Pancreas (tissue), 10 donors: ENCODE measurements around the gene SREK1. TPM values are rescaled to one million over a fixed set of nuclear protein-coding genes. Genes with fewer than 3 reads are reported as not detected.

ENCODE experiments used
- ATAC-seq, 4 donors: fragments of 200-7000 bp; cut with Tn5 transposase; one replicate each; pipeline versions ENCODE4 v1.8.0 to v1.9.1; 2020; ENCODE audit warnings: mild to moderate bottlenecking in 4 of 4, moderate library complexity in 4 of 4
- DNase-seq, 6 donors: peaks; one replicate each; pipeline ENCODE4 v3.0.0-alpha.2; 2020
- FAIRE-seq: peaks from 2 replicates; lab custom pipeline; 2012; peaks lifted over from hg19 to GRCh38; lab: Jason Lieb, UNC
- H3K27ac ChIP-seq, 4 donors: fragments of 200-600 bp; sonication (generic); 1 replicate in 3 of 4; 2 replicates in 1 of 4; pipeline versions ENCODE4 v1.5.0 to v1.8.0; 2020
- H3K27me3 ChIP-seq, 4 donors: fragments of 200-600 bp; one replicate each; pipeline ENCODE4 v1.8.0; 2021
- H3K36me3 ChIP-seq, 3 donors: fragments of 200-600 bp; sonication (generic) in 1 of 3; one replicate each; pipeline versions ENCODE4 v1.5.0 to v1.8.0; 2020 to 2021
- H3K4me1 ChIP-seq, 3 donors: fragments of 200-600 bp; one replicate each; pipeline ENCODE4 v1.8.0; 2021
- H3K4me3 ChIP-seq, 4 donors: fragments of 200-600 bp; sonication (generic) in 2 of 4; one replicate each; pipeline versions ENCODE4 v1.5.0 to v1.8.0; 2020 to 2021
- H3K9me3 ChIP-seq, 4 donors: fragments of 200-600 bp; one replicate each; pipeline ENCODE4 v1.8.0; 2021
- CTCF ChIP-seq, 4 donors: fragments of 200-600 bp; sonication (generic) in 3 of 4; IDR thresholded peaks; one replicate each; pipeline versions ENCODE4 v1.5.0 to v1.8.0; 2021; ENCODE audit warnings: antibody characterized with exemption in 4 of 4
- WGBS, 2 donors: extraction: QIAGEN DNeasy Blood & Tissue Kit; methylation state at CpG; one replicate each; pipeline ENCODE4 v1.1.7; 2013; 5-methylcytosine and 5-hydroxymethylcytosine counted together
- intact Hi-C, 3 donors: fragments of 100-400 bp; cut with DNase I; formaldehyde crosslinking; loops; one replicate each; pipeline versions ENCODE4 v1.11.1 to v1.14.2; 2022
- polyA plus RNA-seq, 2 donors: library from polyadenylated mRNA; stranded (reverse); fragments of 200-250 nt; gene quantifications; one replicate each; pipeline ENCODE4 v1.2.3, GENCODE V29; 2013
- total RNA-seq, 6 donors: library from RNA; stranded (reverse); fragmentation: NEBNext Ultra II Directional in 4 of 6; extraction: Animal tissue kit (Norgen Biotek cat#: 25700) in 4 of 6; gene quantifications; one replicate each; pipeline versions ENCODE4 v1.2.1 to v1.2.4, GENCODE V29; 2021 to 2023
- donor health status: healthy with polysubstance abuse.
- donor health status: DM: no; HTN: no; CAD: no; lungs with moderate emphysema.
- donor health status: DM: no; HTN: no; CAD: no.
- donor health status: control.
- donor health status: control.
- donor health status: Bipolar disorder and iron deficiency.
- donor health status: DM: yes; HTN: yes; CAD: no.
- donor health status: DM: no; HTN: no; CAD: no.
- donor health status: DM: no; HTN: no; CAD: no.
- donor health status: DM: yes; HTN: yes; CAD: no.

The SREK1 gene
- total and polyA plus RNA-seq, 8 donors = 21.1 to 56.6 (median 33.6) TPM

GRCh38 chr5:66179297-66180051 is 35.4 kb downstream of the SREK1 start:
- no peak for TF ChIP-seq CTCF (IDR thresholded peaks at IDR 0.05)
- FAIRE-seq (no peak), ATAC-seq (no peak), DNase-seq (no peak)
- no peaks in the 10 kb centered on the region for H3K9me3 ChIP-seq
- H3K27ac ChIP-seq = no peak overlapping the region
- no peak overlapping the region for H3K4me3 ChIP-seq
- 84% methylated on average over 1 of the region's 1 CpG for WGBS, 2 donors
- intact Hi-C loops = no loop called here
- peaks cover 0 to 35% (median 6%) of the 10 kb centered on the region in 3 donors for H3K36me3 ChIP-seq
- H3K4me1 ChIP-seq = no peaks in the 10 kb centered on the region
- no peaks in the 10 kb centered on the region for H3K27me3 ChIP-seq

GRCh38 chr5:66180282-66181155 is 36.4 kb downstream of the SREK1 start:
- TF ChIP-seq CTCF (IDR thresholded peaks at IDR 0.05) = no peak
- H3K27ac ChIP-seq = no peak overlapping the region
- intact Hi-C loops = no loop called here
- H3K9me3 ChIP-seq = no peaks in the 10 kb centered on the region
- FAIRE-seq (peak; percentile 9), ATAC-seq (no peak), DNase-seq (no peak)
- H3K36me3 ChIP-seq = peaks cover 0 to 29% (median 2%) of the 10 kb centered on the region in 3 donors
- 94 to 95% methylated on average over 3 of the region's 3 CpGs for WGBS, 2 donors
- H3K4me3 ChIP-seq = no peak overlapping the region
- H3K4me1 ChIP-seq = no peaks in the 10 kb centered on the region
- H3K27me3 ChIP-seq = no peaks in the 10 kb centered on the region

GRCh38 chr5:66186108-66186507 is 42.0 kb downstream of the SREK1 start:
- intact Hi-C loops = no loop called here
- Histone ChIP-seq H3K27me3 (no peaks in the 10 kb centered on the region), H3K36me3 (no peaks in the 10 kb centered on the region), H3K4me3 (no peak overlapping the region), H3K9me3 (no peaks in the 10 kb centered on the region), H3K27ac (no peak overlapping the region), H3K4me1 (no peaks in the 10 kb centered on the region)
- DNase-seq (no peak), ATAC-seq (no peak), FAIRE-seq (no peak)
- 71 to 79% methylated on average over 3 of the region's 3 CpGs for WGBS, 2 donors
- no peak for TF ChIP-seq CTCF (IDR thresholded peaks at IDR 0.05)

- no peak for FAIRE-seq
- H3K27ac ChIP-seq = no peak overlapping the region
- no peaks in the 10 kb centered on the region for H3K27me3 ChIP-seq
- no peak for TF ChIP-seq CTCF (IDR thresholded peaks at IDR 0.05)
- H3K9me3 ChIP-seq = no peaks in the 10 kb centered on the region
- no peaks in the 10 kb centered on the region for H3K4me1 ChIP-seq
- no peak for ATAC-seq
- H3K4me3 ChIP-seq = no peak overlapping the region
- H3K36me3 ChIP-seq = no peaks in the 10 kb centered on the region
- intact Hi-C loops = no loop called here
- DNase-seq = no peak
These were observed 49.3 kb downstream of the SREK1 start for GRCh38 chr5:66193419-66193818.
